T-helper 17 cell (primary cell): ENCODE measurements around the gene ELF5. TPM values are rescaled to one million over a fixed set of nuclear protein-coding genes. Genes with fewer than 3 reads are reported as not detected.

Experiments
- ATAC-seq: fragments of 150-1000 bp; cut with Tn5 transposase; 2 replicates; pipeline ENCODE4 v1.10.0; 2021; ENCODE audit warnings: mild to moderate bottlenecking, moderate library complexity
- DNase-seq, 3 donors: peaks; one replicate each; pipeline versions ENCODE4 v3.0.0 to v3.0.0-alpha.2; 2020 to 2021
- H3K9me3 ChIP-seq: one replicate; pipeline ENCODE4 v1.7.0; 2013; ENCODE audit warnings: low read length, mild to moderate bottlenecking; ENCODE audit not compliant: control insufficient read depth, poor library complexity, severe bottlenecking
- H3K27ac Mint-ChIP-seq: one replicate; pipeline ENCODE4 v1.8.0; 2022; ENCODE audit warnings: mild to moderate bottlenecking, moderate library complexity, mixed read lengths
- H3K27me3 Mint-ChIP-seq: one replicate; pipeline ENCODE4 v1.8.0; 2022; ENCODE audit warnings: mixed read lengths
- H3K36me3 Mint-ChIP-seq: one replicate; pipeline ENCODE4 v1.8.0; 2022; ENCODE audit warnings: low read depth, mixed read lengths
- H3K4me1 Mint-ChIP-seq: one replicate; pipeline ENCODE4 v1.8.0; 2022; ENCODE audit warnings: mild to moderate bottlenecking, mixed read lengths
- H3K4me3 Mint-ChIP-seq: one replicate; pipeline ENCODE4 v1.8.0; 2022; ENCODE audit warnings: mild to moderate bottlenecking, moderate library complexity, mixed read lengths
- total RNA-seq, 4 donors: library from RNA in 2 of 4; stranded (reverse) in 2 of 4; gene quantifications; one replicate each; pipeline ENCODE4 v1.2.3 and lab custom pipeline; 2022 to 2026

The ELF5 gene
- total RNA-seq, 2 donors from 2014 or later: not detected

GRCh38 chr11:34475656-34476055, 37.9 kb downstream of the ELF5 start:
- peaks cover 2% of the 10 kb centered on the region for H3K4me1 Mint-ChIP-seq
- no peak for ATAC-seq
- H3K27me3 Mint-ChIP-seq: peaks cover 11% of the 10 kb centered on the region
- no peak for DNase-seq
- peaks cover 5% of the 10 kb centered on the region for H3K36me3 Mint-ChIP-seq
- no peaks in the 10 kb centered on the region for H3K9me3 ChIP-seq
- H3K27ac Mint-ChIP-seq: no peak overlapping the region
- no peak overlapping the region for H3K4me3 Mint-ChIP-seq

GRCh38 chr11:34473603-34474169, 39.9 kb downstream of the ELF5 start:
- no peak for DNase-seq
- ATAC-seq: no peak
- H3K9me3 ChIP-seq: no peaks in the 10 kb centered on the region
- no peaks in the 10 kb centered on the region for H3K27me3 Mint-ChIP-seq
- peaks cover 2% of the 10 kb centered on the region for H3K4me1 Mint-ChIP-seq
- peak overlapping the region; percentile 57 for H3K27ac Mint-ChIP-seq
- H3K4me3 Mint-ChIP-seq: no peak overlapping the region
- peaks cover 5% of the 10 kb centered on the region for H3K36me3 Mint-ChIP-seq

- no peaks in the 10 kb centered on the region for H3K9me3 ChIP-seq
- Mint-ChIP-seq H3K27ac (no peak overlapping the region), H3K36me3 (peaks cover under 1% of the 10 kb centered on the region), H3K27me3 (no peaks in the 10 kb centered on the region), H3K4me1 (no peaks in the 10 kb centered on the region), H3K4me3 (no peak overlapping the region)
- DNase-seq (peak in 1 of 3 donors; percentile 10), ATAC-seq (peak; percentile 61)
Measured at GRCh38 chr11:34468209-34468841, 45.3 kb downstream of the ELF5 start.

- no peak overlapping the region for H3K4me3 Mint-ChIP-seq
- DNase-seq (no peak), ATAC-seq (no peak)
- no peak overlapping the region for H3K27ac Mint-ChIP-seq
- H3K36me3 Mint-ChIP-seq: peaks cover 2% of the 10 kb centered on the region
- H3K9me3 ChIP-seq: no peaks in the 10 kb centered on the region
- no peaks in the 10 kb centered on the region for H3K27me3 Mint-ChIP-seq
- no peaks in the 10 kb centered on the region for H3K4me1 Mint-ChIP-seq
Measured at GRCh38 chr11:34466802-34467488, 46.6 kb downstream of the ELF5 start.

- Mint-ChIP-seq H3K27ac (no peak overlapping the region), H3K4me3 (no peak overlapping the region), H3K27me3 (no peaks in the 10 kb centered on the region), H3K4me1 (no peaks in the 10 kb centered on the region), H3K36me3 (peaks cover 2% of the 10 kb centered on the region)
- ATAC-seq (no peak), DNase-seq (no peak)
- H3K9me3 ChIP-seq: no peaks in the 10 kb centered on the region
Measured at GRCh38 chr11:34464591-34465051, 49.0 kb downstream of the ELF5 start.

- H3K36me3 Mint-ChIP-seq: peaks cover 7% of the 10 kb centered on the region
- ATAC-seq (no peak), DNase-seq (no peak)
- no peaks in the 10 kb centered on the region for H3K4me1 Mint-ChIP-seq
- H3K27me3 Mint-ChIP-seq: no peaks in the 10 kb centered on the region
- no peak overlapping the region for H3K4me3 Mint-ChIP-seq
- no peak overlapping the region for H3K27ac Mint-ChIP-seq
- H3K9me3 ChIP-seq: no peaks in the 10 kb centered on the region
Measured at GRCh38 chr11:34461215-34461614, 52.4 kb downstream of the ELF5 start.

- no peaks in the 10 kb centered on the region for H3K9me3 ChIP-seq
- Mint-ChIP-seq H3K4me1 (no peaks in the 10 kb centered on the region), H3K27me3 (no peaks in the 10 kb centered on the region), H3K4me3 (no peak overlapping the region), H3K36me3 (peaks cover 7% of the 10 kb centered on the region), H3K27ac (no peak overlapping the region)
- no peak for ATAC-seq
- no peak for DNase-seq
Measured at GRCh38 chr11:34460278-34460677, 53.3 kb downstream of the ELF5 start.

- no peak overlapping the region for H3K27ac Mint-ChIP-seq
Measured at GRCh38 chr11:34459507-34460162, 54.0 kb downstream of the ELF5 start.

GRCh38 chr11:34458525-34458924, 55.1 kb downstream of the ELF5 start:
- Mint-ChIP-seq H3K27ac (no peak overlapping the region), H3K27me3 (no peaks in the 10 kb centered on the region), H3K4me3 (no peak overlapping the region), H3K4me1 (peaks cover 3% of the 10 kb centered on the region), H3K36me3 (peaks cover 10% of the 10 kb centered on the region)
- no peak for ATAC-seq
- no peaks in the 10 kb centered on the region for H3K9me3 ChIP-seq
- DNase-seq: no peak

More at GRCh38 chr11:34459507-34460162, 54.0 kb downstream of the ELF5 start:
- ATAC-seq (no peak), DNase-seq (no peak)
- Mint-ChIP-seq H3K36me3 (peaks cover 7% of the 10 kb centered on the region), H3K27me3 (no peaks in the 10 kb centered on the region), H3K4me1 (peaks cover 3% of the 10 kb centered on the region), H3K4me3 (no peak overlapping the region)
- no peaks in the 10 kb centered on the region for H3K9me3 ChIP-seq

- H3K27ac Mint-ChIP-seq: no peak overlapping the region
- DNase-seq (no peak), ATAC-seq (no peak)
- peaks cover 10% of the 10 kb centered on the region for H3K36me3 Mint-ChIP-seq
- no peak overlapping the region for H3K4me3 Mint-ChIP-seq
- H3K4me1 Mint-ChIP-seq: peaks cover 5% of the 10 kb centered on the region
- H3K27me3 Mint-ChIP-seq: no peaks in the 10 kb centered on the region
- no peaks in the 10 kb centered on the region for H3K9me3 ChIP-seq
Measured at GRCh38 chr11:34457607-34458006, 56.0 kb downstream of the ELF5 start.

GRCh38 chr11:34454308-34455032, 59.1 kb downstream of the ELF5 start:
- ATAC-seq (no peak), DNase-seq (no peak)
- Mint-ChIP-seq H3K27me3 (no peaks in the 10 kb centered on the region), H3K4me1 (peaks cover 10% of the 10 kb centered on the region), H3K4me3 (no peak overlapping the region), H3K36me3 (peaks cover 14% of the 10 kb centered on the region), H3K27ac (no peak overlapping the region)
- no peaks in the 10 kb centered on the region for H3K9me3 ChIP-seq

GRCh38 chr11:34451053-34451452, 62.5 kb downstream of the ELF5 start:
- Mint-ChIP-seq H3K4me3 (no peak overlapping the region), H3K4me1 (peaks cover 32% of the 10 kb centered on the region)
- no peak for ATAC-seq

GRCh38 chr11:34449013-34449412, 64.6 kb downstream of the ELF5 start:
- peaks cover 12% of the 10 kb centered on the region for H3K36me3 Mint-ChIP-seq
- H3K27me3 Mint-ChIP-seq: no peaks in the 10 kb centered on the region
- peak overlapping the region; percentile 1 for H3K27ac Mint-ChIP-seq
- no peak for ATAC-seq
- H3K4me1 Mint-ChIP-seq: peaks cover 37% of the 10 kb centered on the region
- H3K4me3 Mint-ChIP-seq: peak overlapping the region; percentile 19
- DNase-seq: no peak
- no peaks in the 10 kb centered on the region for H3K9me3 ChIP-seq

More at GRCh38 chr11:34451053-34451452, 62.5 kb downstream of the ELF5 start:
- Mint-ChIP-seq H3K27me3 (no peaks in the 10 kb centered on the region), H3K27ac (no peak overlapping the region), H3K36me3 (peaks cover 12% of the 10 kb centered on the region)
- DNase-seq: no peak
- no peaks in the 10 kb centered on the region for H3K9me3 ChIP-seq
